GM12878 (cell line): ENCODE results near the gene RBBP6.

Source experiments
- CREB1 ChIP-seq: IDR thresholded peaks from 2 replicates; pipeline ENCODE4 v1.6.1; 2012; ENCODE audit warnings: low read depth, mild to moderate bottlenecking, inconsistent platforms
- HDAC2 ChIP-seq: fragments of 200-600 bp; sonication (generic); IDR thresholded peaks from 2 replicates; pipeline ENCODE4 v1.6.1; 2017
- MEF2B ChIP-seq: fragments of 450-650 bp; IDR thresholded peaks from 2 replicates; pipeline ENCODE4 v1.6.1; 2018; ENCODE audit warnings: mild to moderate bottlenecking, moderate library complexity; ENCODE audit not compliant: partially characterized antibody, poor library complexity, severe bottlenecking
- POLR2AphosphoS5 ChIP-seq: IDR thresholded peaks from 2 replicates; pipeline ENCODE4 v1.6.1; 2011; ENCODE audit warnings: mild to moderate bottlenecking, low read length, inconsistent platforms
- SP1 ChIP-seq: IDR thresholded peaks from one replicate; pipeline ENCODE4 v1.6.1; 2011; ENCODE audit warnings: low read depth, low read length
- ZNF274 ChIP-seq: IDR thresholded peaks from one replicate; pipeline ENCODE4 v1.8.0; 2011; ENCODE audit not compliant: insufficient read length, insufficient read depth
- TF ChIP-seq, protein P1 (sequence below), 3 experiments: IDR thresholded peaks in 2 of 3; conservative IDR thresholded peaks in 1 of 3; 2 replicates each; pipeline ENCODE4 v1.5.1; 2011; ENCODE audit warnings: low read depth in 3 of 3, low read length in 3 of 3, mild to moderate bottlenecking in 3 of 3, control low read depth in 2 of 3, moderate library complexity in 2 of 3, inconsistent platforms in 1 of 3, mixed read lengths in 1 of 3; ENCODE audit not compliant: control insufficient read depth in 2 of 3, insufficient read depth in 1 of 3; ENCODE audit errors: extremely low read depth in 1 of 3
- TF ChIP-seq, protein P2 (sequence below): fragments of 450-650 bp; IDR thresholded peaks from 2 replicates; pipeline ENCODE4 v1.6.1; 2017; ENCODE audit warnings: mild to moderate bottlenecking
- TF ChIP-seq, protein P3 (sequence below): IDR thresholded peaks from 2 replicates; pipeline ENCODE4 v1.6.1; 2011; ENCODE audit warnings: borderline replicate concordance, low read depth, mild to moderate bottlenecking, moderate library complexity, low read length; ENCODE audit not compliant: insufficient read depth, poor library complexity, severe bottlenecking
- TF ChIP-seq, protein P4 (sequence below): IDR thresholded peaks from 2 replicates; pipeline ENCODE4 v1.6.1; 2012; ENCODE audit warnings: low read depth, low read length, improper control_type of control experiment

DNA sequence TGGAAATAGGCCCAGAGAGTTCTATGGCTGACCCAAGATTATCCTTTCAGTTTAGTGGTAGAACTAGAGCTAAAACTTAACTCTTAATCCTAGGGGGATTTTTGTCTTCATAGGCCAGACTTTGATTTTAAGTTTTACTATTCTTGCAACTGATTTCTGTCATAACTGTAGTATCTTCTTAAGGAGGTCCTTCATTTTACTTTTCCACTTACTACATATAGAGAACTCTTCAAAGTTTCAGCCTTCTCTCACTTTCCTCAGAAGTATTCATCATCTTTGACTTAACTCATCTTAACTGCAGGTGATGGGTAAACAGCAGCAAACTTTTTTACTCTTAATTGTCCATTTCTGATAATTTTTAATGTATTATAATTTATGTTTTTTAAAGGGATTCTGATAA lies 23.4 kb downstream of the RBBP6 start:
- TF ChIP-seq, protein P1, sequence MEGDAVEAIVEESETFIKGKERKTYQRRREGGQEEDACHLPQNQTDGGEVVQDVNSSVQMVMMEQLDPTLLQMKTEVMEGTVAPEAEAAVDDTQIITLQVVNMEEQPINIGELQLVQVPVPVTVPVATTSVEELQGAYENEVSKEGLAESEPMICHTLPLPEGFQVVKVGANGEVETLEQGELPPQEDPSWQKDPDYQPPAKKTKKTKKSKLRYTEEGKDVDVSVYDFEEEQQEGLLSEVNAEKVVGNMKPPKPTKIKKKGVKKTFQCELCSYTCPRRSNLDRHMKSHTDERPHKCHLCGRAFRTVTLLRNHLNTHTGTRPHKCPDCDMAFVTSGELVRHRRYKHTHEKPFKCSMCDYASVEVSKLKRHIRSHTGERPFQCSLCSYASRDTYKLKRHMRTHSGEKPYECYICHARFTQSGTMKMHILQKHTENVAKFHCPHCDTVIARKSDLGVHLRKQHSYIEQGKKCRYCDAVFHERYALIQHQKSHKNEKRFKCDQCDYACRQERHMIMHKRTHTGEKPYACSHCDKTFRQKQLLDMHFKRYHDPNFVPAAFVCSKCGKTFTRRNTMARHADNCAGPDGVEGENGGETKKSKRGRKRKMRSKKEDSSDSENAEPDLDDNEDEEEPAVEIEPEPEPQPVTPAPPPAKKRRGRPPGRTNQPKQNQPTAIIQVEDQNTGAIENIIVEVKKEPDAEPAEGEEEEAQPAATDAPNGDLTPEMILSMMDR (IDR thresholded peaks at IDR 0.05 in 2 of 3, conservative IDR thresholded peaks at IDR 0.05 in 1 of 3; ENCODE audit: control insufficient read depth in 2 of 3, extremely low read depth in 1 of 3, insufficient read depth in 1 of 3, low read depth in 3 of 3, low read length in 3 of 3) = no peak
- TF ChIP-seq, protein P2, sequence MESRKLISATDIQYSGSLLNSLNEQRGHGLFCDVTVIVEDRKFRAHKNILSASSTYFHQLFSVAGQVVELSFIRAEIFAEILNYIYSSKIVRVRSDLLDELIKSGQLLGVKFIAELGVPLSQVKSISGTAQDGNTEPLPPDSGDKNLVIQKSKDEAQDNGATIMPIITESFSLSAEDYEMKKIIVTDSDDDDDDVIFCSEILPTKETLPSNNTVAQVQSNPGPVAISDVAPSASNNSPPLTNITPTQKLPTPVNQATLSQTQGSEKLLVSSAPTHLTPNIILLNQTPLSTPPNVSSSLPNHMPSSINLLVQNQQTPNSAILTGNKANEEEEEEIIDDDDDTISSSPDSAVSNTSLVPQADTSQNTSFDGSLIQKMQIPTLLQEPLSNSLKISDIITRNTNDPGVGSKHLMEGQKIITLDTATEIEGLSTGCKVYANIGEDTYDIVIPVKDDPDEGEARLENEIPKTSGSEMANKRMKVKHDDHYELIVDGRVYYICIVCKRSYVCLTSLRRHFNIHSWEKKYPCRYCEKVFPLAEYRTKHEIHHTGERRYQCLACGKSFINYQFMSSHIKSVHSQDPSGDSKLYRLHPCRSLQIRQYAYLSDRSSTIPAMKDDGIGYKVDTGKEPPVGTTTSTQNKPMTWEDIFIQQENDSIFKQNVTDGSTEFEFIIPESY = no peak
- TF ChIP-seq CREB1 = no peak
- no peak for TF ChIP-seq POLR2AphosphoS5
- no peak for TF ChIP-seq HDAC2
- no peak for TF ChIP-seq SP1
- no peak for TF ChIP-seq ZNF274
- TF ChIP-seq, protein P3, sequence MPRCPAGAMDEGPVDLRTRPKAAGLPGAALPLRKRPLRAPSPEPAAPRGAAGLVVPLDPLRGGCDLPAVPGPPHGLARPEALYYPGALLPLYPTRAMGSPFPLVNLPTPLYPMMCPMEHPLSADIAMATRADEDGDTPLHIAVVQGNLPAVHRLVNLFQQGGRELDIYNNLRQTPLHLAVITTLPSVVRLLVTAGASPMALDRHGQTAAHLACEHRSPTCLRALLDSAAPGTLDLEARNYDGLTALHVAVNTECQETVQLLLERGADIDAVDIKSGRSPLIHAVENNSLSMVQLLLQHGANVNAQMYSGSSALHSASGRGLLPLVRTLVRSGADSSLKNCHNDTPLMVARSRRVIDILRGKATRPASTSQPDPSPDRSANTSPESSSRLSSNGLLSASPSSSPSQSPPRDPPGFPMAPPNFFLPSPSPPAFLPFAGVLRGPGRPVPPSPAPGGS = no peak
- TF ChIP-seq, protein P4, sequence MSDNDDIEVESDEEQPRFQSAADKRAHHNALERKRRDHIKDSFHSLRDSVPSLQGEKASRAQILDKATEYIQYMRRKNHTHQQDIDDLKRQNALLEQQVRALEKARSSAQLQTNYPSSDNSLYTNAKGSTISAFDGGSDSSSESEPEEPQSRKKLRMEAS = no peak
- TF ChIP-seq MEF2B = no peak
